ENCODE measurements around the gene ZNF862. TPM values are rescaled to one million over a fixed set of nuclear protein-coding genes. Genes with fewer than 3 reads are reported as not detected.
"Not testable (repeated sequence)": the region's sequence is repeated elsewhere in the genome, so short reads cannot be mapped to it uniquely, and the experiment has no call there.

ZNF862 gene
- total RNA-seq, 1 donor from 2014 or later = 8.0 TPM

GRCh38 chr7:149884016-149884415 is 45.8 kb downstream of the ZNF862 start:
- no peak overlapping the region for H3K4me3 ChIP-seq (ENCODE audit: low read depth, low read length)
- TF ChIP-seq CTCF (conservative IDR thresholded peaks at IDR 0.05; ENCODE audit: low read depth, low read length) = no peak
- DNase-seq (ENCODE audit: low read depth) = no peak

- no peak for DNase-seq (ENCODE audit: low read depth)
- no peak overlapping the region for H3K4me3 ChIP-seq (ENCODE audit: low read depth, low read length)
- TF ChIP-seq CTCF (conservative IDR thresholded peaks at IDR 0.05; ENCODE audit: low read depth, low read length) = no peak
These were observed 46.4 kb downstream of the ZNF862 start for GRCh38 chr7:149884541-149884940.

- no peak for TF ChIP-seq CTCF (conservative IDR thresholded peaks at IDR 0.05; ENCODE audit: low read depth, low read length)
- DNase-seq (ENCODE audit: low read depth) = no peak
- no peak overlapping the region for H3K4me3 ChIP-seq (ENCODE audit: low read depth, low read length)
These were observed 47.2 kb downstream of the ZNF862 start for GRCh38 chr7:149885191-149886017.

- DNase-seq (ENCODE audit: low read depth) = no peak
- no peak for TF ChIP-seq CTCF (conservative IDR thresholded peaks at IDR 0.05; ENCODE audit: low read depth, low read length)
These were observed 47.8 kb downstream of the ZNF862 start for GRCh38 chr7:149886018-149886415.

GRCh38 chr7:149887311-149887710 is 49.1 kb downstream of the ZNF862 start:
- no peak for TF ChIP-seq CTCF (conservative IDR thresholded peaks at IDR 0.05; ENCODE audit: low read depth, low read length)
- no peak for DNase-seq (ENCODE audit: low read depth)
- H3K4me3 ChIP-seq (ENCODE audit: low read depth, low read length) = no peak overlapping the region

More at GRCh38 chr7:149886018-149886415, 47.8 kb downstream of the ZNF862 start:
- H3K4me3 ChIP-seq (ENCODE audit: low read depth, low read length) = no peak overlapping the region

- not testable (repeated sequence) for DNase-seq (ENCODE audit: low read depth); H3K4me3 ChIP-seq (ENCODE audit: low read depth, low read length)
These were observed 52.5 kb downstream of the ZNF862 start for GRCh38 chr7:149890715-149891114.

- not testable (repeated sequence) for H3K4me3 ChIP-seq (ENCODE audit: low read depth, low read length); DNase-seq (ENCODE audit: low read depth)
These were observed 56.8 kb downstream of the ZNF862 start for GRCh38 chr7:149894957-149895356.

- DNase-seq (ENCODE audit: low read depth) = not testable (repeated sequence)
These were observed 69.7 kb downstream of the ZNF862 start for GRCh38 chr7:149907776-149908376.

GRCh38 chr7:149910219-149910618 is 72.0 kb downstream of the ZNF862 start:
- H3K4me3 ChIP-seq (ENCODE audit: low read depth, low read length); DNase-seq (ENCODE audit: low read depth): not testable (repeated sequence)

More at GRCh38 chr7:149907776-149908376, 69.7 kb downstream of the ZNF862 start:
- H3K4me3 ChIP-seq (ENCODE audit: low read depth, low read length) = not testable (repeated sequence)

- DNase-seq (ENCODE audit: low read depth) = peak; percentile 4
- H3K4me3 ChIP-seq (ENCODE audit: low read depth, low read length) = not testable (repeated sequence)
These were observed 74.0 kb downstream of the ZNF862 start for GRCh38 chr7:149912126-149912525.

Measured in epithelial cell of proximal tubule (primary cell).